Measurements from ENCODE around the gene CCDC141. TPM values are rescaled to one million over a fixed set of nuclear protein-coding genes. Genes with fewer than 3 reads are reported as not detected.

Gene CCDC141
- total RNA-seq, 6 donors from 2014 or later: 18.5 to 126 (median 58.5) TPM

DNA sequence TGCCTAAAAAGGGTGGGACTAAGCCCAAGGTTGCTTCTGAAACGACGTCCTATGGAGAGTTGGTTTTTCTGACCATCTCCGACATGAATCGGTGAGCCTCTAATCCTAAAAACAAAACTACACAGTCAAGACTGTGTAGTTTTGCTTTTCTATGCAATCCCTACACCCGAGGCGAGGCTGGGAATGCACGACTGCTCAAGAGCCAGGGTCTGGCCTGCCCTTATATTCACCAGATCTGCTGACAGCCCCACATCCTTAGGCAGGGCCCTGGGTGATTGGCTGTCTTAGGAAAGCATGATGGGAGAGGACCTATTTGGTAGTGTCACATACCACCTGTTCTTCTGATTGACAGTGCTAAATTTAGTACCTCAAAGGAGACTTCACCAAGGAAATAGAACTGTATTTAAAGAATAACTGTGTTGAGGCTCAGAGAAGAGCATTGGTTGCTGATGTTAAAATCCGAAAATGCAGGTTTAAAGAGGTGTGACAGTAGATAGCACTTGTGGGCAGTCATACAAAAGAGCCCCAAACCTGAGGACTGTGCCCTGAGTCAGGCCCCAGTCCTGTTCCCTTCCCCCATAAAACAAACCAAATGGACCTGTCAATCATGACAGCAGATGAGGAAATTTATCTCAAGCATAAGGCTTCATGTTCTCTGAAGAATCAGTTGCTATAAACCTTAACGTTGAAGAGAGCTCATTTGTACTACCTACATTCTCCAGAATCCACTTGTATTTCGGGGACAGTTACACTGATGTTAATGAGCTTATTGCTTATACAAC, 242.5 kb downstream of the CCDC141 start, which contains the start of gene TTN:
Gene TTN, minus strand, starts transcription at position 197 of the 782 bp plus-strand sequence. CDS start 2,781 bp downstream, outside the sequence.
- H3K27ac ChIP-seq: no peak within 1 kb of the TSS
- no peaks in the 10 kb centered on the region for H3K4me1 ChIP-seq
- ATAC-seq (ENCODE audit: low FRiP score in 2 of 2) (no peak), DNase-seq (no peak)
- H3K9me3 ChIP-seq: no peaks in the 10 kb centered on the region
- H3K4me3 ChIP-seq: no peak within 1 kb of the TSS
- H3K36me3 ChIP-seq: no peaks in the 10 kb centered on the region
- 85 to 87% methylated on average over 10 of the region's 10 CpGs for WGBS, 2 donors
- no peaks in the 10 kb centered on the region for H3K27me3 ChIP-seq
- TF ChIP-seq POLR2A (IDR thresholded peaks at IDR 0.05): no peak
- no peak for TF ChIP-seq EP300 (IDR thresholded peaks at IDR 0.05)
- TF ChIP-seq POLR2AphosphoS5 (IDR thresholded peaks at IDR 0.05): no peak
- TF ChIP-seq, protein P1, sequence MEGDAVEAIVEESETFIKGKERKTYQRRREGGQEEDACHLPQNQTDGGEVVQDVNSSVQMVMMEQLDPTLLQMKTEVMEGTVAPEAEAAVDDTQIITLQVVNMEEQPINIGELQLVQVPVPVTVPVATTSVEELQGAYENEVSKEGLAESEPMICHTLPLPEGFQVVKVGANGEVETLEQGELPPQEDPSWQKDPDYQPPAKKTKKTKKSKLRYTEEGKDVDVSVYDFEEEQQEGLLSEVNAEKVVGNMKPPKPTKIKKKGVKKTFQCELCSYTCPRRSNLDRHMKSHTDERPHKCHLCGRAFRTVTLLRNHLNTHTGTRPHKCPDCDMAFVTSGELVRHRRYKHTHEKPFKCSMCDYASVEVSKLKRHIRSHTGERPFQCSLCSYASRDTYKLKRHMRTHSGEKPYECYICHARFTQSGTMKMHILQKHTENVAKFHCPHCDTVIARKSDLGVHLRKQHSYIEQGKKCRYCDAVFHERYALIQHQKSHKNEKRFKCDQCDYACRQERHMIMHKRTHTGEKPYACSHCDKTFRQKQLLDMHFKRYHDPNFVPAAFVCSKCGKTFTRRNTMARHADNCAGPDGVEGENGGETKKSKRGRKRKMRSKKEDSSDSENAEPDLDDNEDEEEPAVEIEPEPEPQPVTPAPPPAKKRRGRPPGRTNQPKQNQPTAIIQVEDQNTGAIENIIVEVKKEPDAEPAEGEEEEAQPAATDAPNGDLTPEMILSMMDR (IDR thresholded peaks at IDR 0.05): no peak

DNA sequence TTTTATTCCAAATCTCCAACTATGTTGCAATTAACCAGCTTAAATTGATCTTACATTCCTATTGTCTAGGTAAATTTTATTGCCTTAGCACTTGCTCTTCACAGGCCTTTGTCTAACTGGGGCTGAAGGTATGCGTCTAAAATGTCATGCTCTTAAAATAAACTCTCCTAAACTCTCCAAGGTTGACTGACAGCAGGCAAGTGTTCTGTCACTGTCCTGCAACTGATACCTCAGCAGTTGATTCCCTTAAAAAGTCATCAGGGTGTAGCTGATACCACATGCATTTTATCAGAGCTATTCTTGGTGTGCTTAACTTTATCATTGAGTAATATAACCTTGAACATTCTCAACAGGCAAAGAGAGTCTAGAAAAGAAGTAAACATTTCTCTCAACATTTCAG, 243.4 kb downstream of the CCDC141 start:
- DNase-seq: no peak
- TF ChIP-seq EP300 (IDR thresholded peaks at IDR 0.05): no peak
- no peak for TF ChIP-seq POLR2A (IDR thresholded peaks at IDR 0.05)
- no peak for TF ChIP-seq POLR2AphosphoS5 (IDR thresholded peaks at IDR 0.05)
- TF ChIP-seq, protein P1 (IDR thresholded peaks at IDR 0.05): no peak
- no peak for ATAC-seq (ENCODE audit: low FRiP score in 2 of 2)
- no peak overlapping the region for H3K27ac ChIP-seq
- no peaks in the 10 kb centered on the region for H3K36me3 ChIP-seq
- WGBS, 2 donors: 84 to 94% methylated on average over 1 of the region's 1 CpG
- no peaks in the 10 kb centered on the region for H3K4me1 ChIP-seq
- H3K27me3 ChIP-seq: no peaks in the 10 kb centered on the region
- no peaks in the 10 kb centered on the region for H3K9me3 ChIP-seq
- no peak overlapping the region for H3K4me3 ChIP-seq

DNA sequence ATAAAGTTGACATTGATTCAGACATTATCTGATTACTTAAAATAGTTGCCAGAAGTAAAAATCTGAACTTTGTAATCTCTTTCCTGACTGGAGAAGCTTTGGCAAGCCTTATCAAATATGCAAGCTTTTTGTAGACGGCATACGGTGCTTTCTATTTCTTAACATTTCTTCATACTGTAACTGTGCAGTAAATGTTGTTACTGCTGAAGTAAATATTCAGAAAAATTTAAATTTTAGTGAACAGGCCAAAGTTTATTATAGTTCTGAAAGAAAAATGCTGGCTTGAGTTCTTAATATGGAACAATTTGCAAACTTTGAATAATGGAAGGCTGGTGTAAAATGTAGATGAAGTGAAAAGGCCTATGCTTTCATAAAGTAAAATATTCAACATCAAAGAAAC, 244.5 kb downstream of the CCDC141 start:
- H3K27me3 ChIP-seq: no peaks in the 10 kb centered on the region
- no peak overlapping the region for H3K27ac ChIP-seq
- DNase-seq: no peak
- TF ChIP-seq EP300 (IDR thresholded peaks at IDR 0.05): no peak
- no peak for TF ChIP-seq POLR2A (IDR thresholded peaks at IDR 0.05)
- no peak for TF ChIP-seq POLR2AphosphoS5 (IDR thresholded peaks at IDR 0.05)
- TF ChIP-seq, protein P1 (IDR thresholded peaks at IDR 0.05): no peak
- no peaks in the 10 kb centered on the region for H3K9me3 ChIP-seq
- WGBS, 2 donors: 80 to 86% methylated on average over 2 of the region's 2 CpGs
- no peak for ATAC-seq (ENCODE audit: low FRiP score in 2 of 2)
- no peaks in the 10 kb centered on the region for H3K36me3 ChIP-seq
- no peak overlapping the region for H3K4me3 ChIP-seq
- no peaks in the 10 kb centered on the region for H3K4me1 ChIP-seq

DNA sequence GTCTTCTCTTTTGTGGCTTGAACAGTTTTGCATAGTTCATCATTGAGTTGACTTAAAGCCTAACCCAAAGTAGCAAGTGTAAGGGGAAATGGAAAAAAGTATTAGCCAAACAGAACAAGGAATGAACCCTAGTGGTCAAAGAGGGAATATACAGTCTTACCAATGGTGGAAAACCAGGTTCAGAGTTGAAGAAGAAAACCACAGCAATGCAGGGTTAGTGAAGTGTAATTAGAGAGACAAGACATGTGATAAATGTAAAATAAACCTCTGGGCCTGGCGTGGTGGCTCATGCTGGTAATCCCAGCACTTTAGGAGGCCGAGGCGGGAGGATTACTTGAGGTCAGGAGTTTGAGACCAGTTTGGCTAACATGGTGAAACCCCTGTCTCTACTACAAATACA, 245.1 kb downstream of the CCDC141 start:
- no peak overlapping the region for H3K4me3 ChIP-seq
- peaks cover 0 to 4% (median 0%) of the 10 kb centered on the region in 4 donors for H3K36me3 ChIP-seq
- H3K27me3 ChIP-seq: no peaks in the 10 kb centered on the region
- no peaks in the 10 kb centered on the region for H3K9me3 ChIP-seq
- ATAC-seq (ENCODE audit: low FRiP score in 2 of 2): no peak
- TF ChIP-seq POLR2AphosphoS5 (IDR thresholded peaks at IDR 0.05): no peak
- no peak for TF ChIP-seq POLR2A (IDR thresholded peaks at IDR 0.05)
- TF ChIP-seq, protein P1 (IDR thresholded peaks at IDR 0.05): peak; percentile 31 to 58 (median 48)
- DNase-seq: no peak
- H3K27ac ChIP-seq: no peak overlapping the region
- no peaks in the 10 kb centered on the region for H3K4me1 ChIP-seq
- WGBS, 2 donors: 58 to 87% methylated on average over 3 of the region's 3 CpGs

DNA sequence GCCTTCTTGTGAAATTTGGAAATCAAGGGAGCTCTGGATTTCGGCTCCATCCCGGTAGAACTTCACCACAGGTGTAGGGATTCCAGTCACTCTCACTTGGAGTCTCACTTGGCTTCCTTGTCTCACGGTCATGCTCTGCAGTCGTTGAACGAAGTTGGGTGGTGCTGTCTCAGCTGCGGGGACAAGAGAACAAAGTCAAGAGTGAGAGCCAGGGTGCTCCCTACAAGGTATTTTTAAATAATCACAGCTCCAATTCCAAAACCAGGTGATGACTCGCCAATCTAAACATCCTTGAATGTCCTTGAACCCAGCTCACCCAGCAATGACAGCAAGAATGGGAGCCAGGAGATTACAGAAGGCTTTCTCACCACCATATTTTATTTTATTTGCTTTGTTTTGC, 249.4 kb downstream of the CCDC141 start:
- DNase-seq: no peak

More for the DNA sequence above, 249.4 kb downstream of the CCDC141 start:
- Histone ChIP-seq H3K4me1 (no peaks in the 10 kb centered on the region), H3K36me3 (peaks cover 0 to 7% (median 2%) of the 10 kb centered on the region in 4 donors), H3K9me3 (no peaks in the 10 kb centered on the region), H3K27me3 (no peaks in the 10 kb centered on the region), H3K4me3 (no peak overlapping the region), H3K27ac (no peak overlapping the region)
- WGBS, 2 donors: 86 to 93% methylated on average over 7 of the region's 7 CpGs
- no peak for ATAC-seq (ENCODE audit: low FRiP score in 2 of 2)
- TF ChIP-seq POLR2A (IDR thresholded peaks at IDR 0.05): no peak
- TF ChIP-seq, protein P1 (IDR thresholded peaks at IDR 0.05): no peak
- TF ChIP-seq POLR2AphosphoS5 (IDR thresholded peaks at IDR 0.05): no peak
- TF ChIP-seq EP300 (IDR thresholded peaks at IDR 0.05): no peak

All from upper lobe of left lung (tissue), 6 donors.